HAP-1 (cell line): ENCODE results near the gene SYNCRIP.
A peak's percentile ranks its signal among the peaks of the same experiment; 100 is the strongest.
"Not testable (repeated sequence)": the region's sequence is repeated elsewhere in the genome, so short reads cannot be mapped to it uniquely, and the experiment has no call there.

Source experiments
- DNase-seq, 2 experiments: peaks; one replicate each; pipeline ENCODE4 v3.0.0-alpha.2; 2016 to 2020; ENCODE audit warnings: low spot score in 2 of 2
- H3K27me3 ChIP-seq: fragments of 250-450 bp; sonication (Bioruptor Pico); 2 replicates; pipeline ENCODE4 v1.5.1; 2020; ENCODE audit warnings: low read depth, mild to moderate bottlenecking, moderate library complexity
- H3K36me3 ChIP-seq: fragments of 250-450 bp; sonication (Bioruptor Pico); replicated peaks from 2 replicates; pipeline ENCODE4 v1.5.1; 2020; ENCODE audit warnings: mild to moderate bottlenecking
- H3K4me1 ChIP-seq: fragments of 250-450 bp; sonication (Bioruptor Pico); 2 replicates; pipeline ENCODE4 v1.5.1; 2020; ENCODE audit warnings: mild to moderate bottlenecking
- H3K4me3 ChIP-seq: fragments of 250-450 bp; sonication (Bioruptor Pico); 2 replicates; pipeline ENCODE4 v1.5.1; 2020; ENCODE audit warnings: mild to moderate bottlenecking, moderate library complexity
- H3K9me3 ChIP-seq: fragments of 250-450 bp; sonication (Bioruptor Pico); 2 replicates; pipeline ENCODE4 v1.5.1; 2020; ENCODE audit warnings: mild to moderate bottlenecking, moderate library complexity
- in situ Hi-C: fragments of 300-500 bp; cut with MboI; formaldehyde crosslinking; loops from 3 replicates; pipeline ENCODE4 v1.14.3; 2020; ENCODE audit warnings: low sequenced_read_pairs, inconsistent platforms, mixed read lengths

The SYNCRIP gene

GRCh38 chr6:85642774-85643536, at the start of gene SYNCRIP:
SYNCRIP (minus strand) TSS chr6:85642886; CDS start chr6:85641439, 1,447 bp downstream.
- Histone ChIP-seq H3K27me3 (no peaks in the 10 kb centered on the region; the same call in 1 of the 2 replicates), H3K4me3 (peak within 1 kb of the TSS; percentile 99), H3K36me3 (peaks cover 43% of the 10 kb centered on the region), H3K4me1 (peaks cover 29% of the 10 kb centered on the region), H3K9me3 (0 out of 2 replicates have a peak, but pooled peaks cover 3% of the 10 kb centered on the region)
- peak; percentile 96 to 99 for DNase-seq
- in situ Hi-C loops: loop anchor here (5.0 kb wide), 1 partner anchor 34 kb away; no protein-coding TSS in a partner anchor

GRCh38 chr6:85691478-85691877, 48.8 kb upstream of the SYNCRIP start:
- DNase-seq: no peak
- Histone ChIP-seq H3K9me3 (no peaks in the 10 kb centered on the region), H3K4me1 (no peaks in the 10 kb centered on the region), H3K36me3 (no peaks in the 10 kb centered on the region), H3K27me3 (no peaks in the 10 kb centered on the region), H3K4me3 (no peak overlapping the region)
- in situ Hi-C loops: no loop called here

- in situ Hi-C loops: no loop called here
- Histone ChIP-seq H3K9me3 (no peaks in the 10 kb centered on the region), H3K36me3 (no peaks in the 10 kb centered on the region), H3K4me3 (no peak overlapping the region), H3K27me3 (no peaks in the 10 kb centered on the region), H3K4me1 (no peaks in the 10 kb centered on the region)
- no peak for DNase-seq
Measured at GRCh38 chr6:85690071-85690470, 47.4 kb upstream of the SYNCRIP start.

GRCh38 chr6:85685713-85686112, 43.0 kb upstream of the SYNCRIP start:
- DNase-seq: no peak
- no peaks in the 10 kb centered on the region for H3K27me3 ChIP-seq
- no peak overlapping the region for H3K4me3 ChIP-seq
- H3K9me3 ChIP-seq: no peaks in the 10 kb centered on the region
- in situ Hi-C loops: no loop called here
- no peaks in the 10 kb centered on the region for H3K4me1 ChIP-seq
- H3K36me3 ChIP-seq: no peaks in the 10 kb centered on the region

- H3K4me1 ChIP-seq: peaks cover 4% of the 10 kb centered on the region; the same call in 1 of the 2 replicates
- no peaks in the 10 kb centered on the region for H3K36me3 ChIP-seq
- H3K9me3 ChIP-seq: no peaks in the 10 kb centered on the region
- no peaks in the 10 kb centered on the region for H3K27me3 ChIP-seq
- in situ Hi-C loops: no loop called here
- no peak for DNase-seq
- no peak overlapping the region for H3K4me3 ChIP-seq
Measured at GRCh38 chr6:85684809-85685171, 42.1 kb upstream of the SYNCRIP start.

- Histone ChIP-seq H3K9me3 (no peaks in the 10 kb centered on the region), H3K4me1 (peaks cover 8% of the 10 kb centered on the region), H3K4me3 (no peak overlapping the region), H3K27me3 (no peaks in the 10 kb centered on the region), H3K36me3 (no peaks in the 10 kb centered on the region)
- in situ Hi-C loops: no loop called here
- DNase-seq: no peak
Measured at GRCh38 chr6:85684133-85684808, 41.6 kb upstream of the SYNCRIP start.

GRCh38 chr6:85681899-85682298, 39.2 kb upstream of the SYNCRIP start:
- H3K27me3 ChIP-seq, H3K9me3 ChIP-seq, in situ Hi-C loops, DNase-seq, H3K4me3 ChIP-seq: not testable (repeated sequence)
- Histone ChIP-seq H3K4me1 (peaks cover 12% of the 10 kb centered on the region), H3K36me3 (peaks cover 15% of the 10 kb centered on the region)

- Histone ChIP-seq H3K27me3 (no peaks in the 10 kb centered on the region), H3K9me3 (no peaks in the 10 kb centered on the region), H3K4me3 (peak overlapping the region; percentile 96), H3K36me3 (peaks cover 30% of the 10 kb centered on the region), H3K4me1 (peaks cover 19% of the 10 kb centered on the region)
- DNase-seq: peak in 1 of 2 experiments; percentile 38
- in situ Hi-C loops: no loop called here
Measured at GRCh38 chr6:85680388-85680787, 37.7 kb upstream of the SYNCRIP start.

- DNase-seq: no peak
- Histone ChIP-seq H3K4me3 (peak overlapping the region; percentile 96), H3K9me3 (no peaks in the 10 kb centered on the region), H3K27me3 (no peaks in the 10 kb centered on the region), H3K36me3 (peaks cover 39% of the 10 kb centered on the region), H3K4me1 (peaks cover 27% of the 10 kb centered on the region)
- in situ Hi-C loops: loop anchor here (5.0 kb wide), 1 partner anchor 37 kb away; the partner anchor contains the start of gene SYNCRIP
Measured at GRCh38 chr6:85679445-85680123, 36.9 kb upstream of the SYNCRIP start.

GRCh38 chr6:85678602-85679444, 36.1 kb upstream of the SYNCRIP start:
- in situ Hi-C loops: loop anchor here (5.0 kb wide), 1 partner anchor 37 kb away; the partner anchor contains the start of gene SYNCRIP
- H3K27me3 ChIP-seq: no peaks in the 10 kb centered on the region
- no peaks in the 10 kb centered on the region for H3K9me3 ChIP-seq
- peaks cover 33% of the 10 kb centered on the region for H3K4me1 ChIP-seq
- H3K4me3 ChIP-seq: peak overlapping the region; percentile 96
- peaks cover 44% of the 10 kb centered on the region for H3K36me3 ChIP-seq
- DNase-seq: peak; percentile 91 to 96

- Histone ChIP-seq H3K4me1 (peaks cover 33% of the 10 kb centered on the region), H3K9me3 (no peaks in the 10 kb centered on the region), H3K36me3 (peaks cover 45% of the 10 kb centered on the region), H3K27me3 (no peaks in the 10 kb centered on the region), H3K4me3 (peak overlapping the region; percentile 96)
- in situ Hi-C loops: loop anchor here (5.0 kb wide), 1 partner anchor 36 kb away; the partner anchor contains the start of gene SYNCRIP
- DNase-seq: no peak
Measured at GRCh38 chr6:85678026-85678601, 35.4 kb upstream of the SYNCRIP start.

- Histone ChIP-seq H3K36me3 (peaks cover 47% of the 10 kb centered on the region), H3K4me1 (peaks cover 33% of the 10 kb centered on the region), H3K27me3 (no peaks in the 10 kb centered on the region), H3K9me3 (no peaks in the 10 kb centered on the region), H3K4me3 (peak overlapping the region; percentile 96)
- in situ Hi-C loops: loop anchor here (5.0 kb wide), 1 partner anchor 35 kb away; the partner anchor contains the start of gene SYNCRIP
- no peak for DNase-seq
Measured at GRCh38 chr6:85677234-85677956, 34.7 kb upstream of the SYNCRIP start.
